ENCODE results near the gene NAA16.

GRCh38 chr13:41394166-41394565, 83.1 kb downstream of the NAA16 start:
- TF ChIP-seq EZH2 (IDR thresholded peaks at IDR 0.05; ENCODE audit: low read depth) (no peak), CTCF (conservative IDR thresholded peaks at IDR 0.05) (no peak)

All from PC-9 (cell line).